Panc1 (cell line): ENCODE results near the gene TAF13.

Experiments used
- CTCF ChIP-seq: fragments of 450-650 bp; IDR thresholded peaks from 2 replicates; pipeline ENCODE4 v1.5.1; 2017; ENCODE audit warnings: mild to moderate bottlenecking
- POLR2AphosphoS5 ChIP-seq: IDR thresholded peaks from 2 replicates; pipeline ENCODE4 v1.6.1; 2012; ENCODE audit warnings: mild to moderate bottlenecking, low read depth, low read length, moderate library complexity
- REST ChIP-seq, 2 experiments: IDR thresholded peaks; 2 replicates each; pipeline ENCODE4 v1.6.1; 2011 to 2012; ENCODE audit warnings: low read depth in 2 of 2, control low read depth in 1 of 2, low read length in 1 of 2, mild to moderate bottlenecking in 1 of 2, moderate library complexity in 1 of 2; ENCODE audit not compliant: insufficient read depth in 1 of 2
- TCF7L2 ChIP-seq: IDR thresholded peaks from 2 replicates; pipeline ENCODE4 v1.6.1; 2011; ENCODE audit warnings: mild to moderate bottlenecking, low read depth, low read length, inconsistent platforms

- TF ChIP-seq CTCF (no peak), REST (IDR thresholded peaks at IDR 0.05; ENCODE audit: insufficient read depth in 1 of 2, low read depth in 2 of 2, low read length in 1 of 2) (no peak), POLR2AphosphoS5 (no peak), TCF7L2 (no peak)
Observed at GRCh38 chr1:109094871-109095270, 19.1 kb upstream of the TAF13 start.
